HUES48 (cell line): ENCODE data around the gene ADAMTS20.

Experiments
- H3K27ac ChIP-seq: one replicate; pipeline ENCODE4 v1.7.0; 2013; ENCODE audit warnings: low read depth, low read length, inconsistent platforms
- H3K27me3 ChIP-seq: 2 replicates; pipeline ENCODE4 v1.6.1; 2013; ENCODE audit warnings: mild to moderate bottlenecking, low read length; ENCODE audit not compliant: control insufficient read depth, insufficient read depth
- H3K36me3 ChIP-seq: 2 replicates; pipeline ENCODE4 v1.6.1; 2013; ENCODE audit warnings: low read length; ENCODE audit not compliant: control insufficient read depth, insufficient read depth
- H3K4me1 ChIP-seq: 2 replicates; pipeline ENCODE4 v1.6.1; 2013; ENCODE audit warnings: mild to moderate bottlenecking, low read length; ENCODE audit not compliant: control insufficient read depth, insufficient read depth
- H3K4me3 ChIP-seq: 2 replicates; pipeline ENCODE4 v1.5.1; 2013; ENCODE audit warnings: mild to moderate bottlenecking, low read depth, low read length
- H3K9ac ChIP-seq: 2 replicates; pipeline ENCODE4 v1.6.1; 2013; ENCODE audit warnings: mild to moderate bottlenecking, low read depth, low read length, moderate library complexity
- H3K9me3 ChIP-seq: 2 replicates; pipeline ENCODE4 v1.6.1; 2013; ENCODE audit warnings: low read length; ENCODE audit not compliant: control insufficient read depth, insufficient read depth

Gene ADAMTS20

GRCh38 chr12:43407816-43408645 is 144.0 kb downstream of the ADAMTS20 start:
- Histone ChIP-seq H3K27me3 (no peaks in the 10 kb centered on the region), H3K9me3 (no peaks in the 10 kb centered on the region), H3K36me3 (no peaks in the 10 kb centered on the region), H3K9ac (no peak overlapping the region), H3K4me3 (no peak overlapping the region), H3K4me1 (peaks cover 4% of the 10 kb centered on the region; the same call in 1 of the 2 replicates), H3K27ac (no peak overlapping the region)

DNA sequence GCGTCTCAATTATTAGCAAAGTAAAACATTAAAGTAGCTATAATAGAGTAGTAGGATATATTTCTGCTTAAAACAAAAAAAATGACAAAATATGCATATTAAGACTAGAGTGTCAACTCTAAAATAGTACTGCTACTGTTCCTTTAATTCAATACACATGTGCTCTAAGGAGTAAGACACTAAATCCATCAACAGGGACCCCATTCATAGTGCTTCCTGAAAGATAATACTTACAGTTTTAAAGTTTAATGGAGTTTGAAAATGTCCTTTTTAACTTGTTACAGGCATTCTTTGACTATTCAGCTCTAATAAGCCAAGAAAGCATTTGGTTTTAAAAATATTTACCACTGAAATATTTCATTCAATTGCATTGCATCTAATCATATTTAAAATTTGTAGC is 145.2 kb downstream of the ADAMTS20 start:
- H3K4me3 ChIP-seq = no peak overlapping the region
- no peaks in the 10 kb centered on the region for H3K27me3 ChIP-seq
- no peaks in the 10 kb centered on the region for H3K4me1 ChIP-seq
- H3K9ac ChIP-seq = no peak overlapping the region
- H3K9me3 ChIP-seq = no peaks in the 10 kb centered on the region
- no peaks in the 10 kb centered on the region for H3K36me3 ChIP-seq
- H3K27ac ChIP-seq = no peak overlapping the region

GRCh38 chr12:43402436-43402835 is 149.6 kb downstream of the ADAMTS20 start:
- Histone ChIP-seq H3K9ac (no peak overlapping the region), H3K27ac (no peak overlapping the region), H3K4me3 (no peak overlapping the region), H3K27me3 (no peaks in the 10 kb centered on the region), H3K9me3 (no peaks in the 10 kb centered on the region), H3K4me1 (no peaks in the 10 kb centered on the region), H3K36me3 (no peaks in the 10 kb centered on the region)

DNA sequence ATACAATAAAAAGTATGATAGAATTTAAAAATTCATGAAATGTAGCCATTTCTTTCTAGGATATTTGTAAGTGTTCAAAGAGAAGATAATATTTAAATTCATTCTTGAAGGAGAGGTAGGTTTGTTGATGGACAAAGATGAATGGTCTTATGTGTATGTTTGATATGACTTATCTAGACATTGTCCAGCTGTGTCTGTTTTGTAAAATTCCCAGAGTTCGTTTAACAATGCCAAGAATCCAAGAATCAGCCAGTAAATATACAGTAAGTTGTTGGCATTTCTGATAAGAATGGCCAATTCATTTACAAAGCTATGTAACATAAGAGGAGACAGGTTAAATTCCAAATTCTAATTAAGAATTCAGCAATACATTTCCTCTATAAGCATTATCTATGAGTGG is 150.9 kb downstream of the ADAMTS20 start:
- no peaks in the 10 kb centered on the region for H3K36me3 ChIP-seq
- H3K9ac ChIP-seq = no peak overlapping the region
- no peaks in the 10 kb centered on the region for H3K27me3 ChIP-seq
- H3K9me3 ChIP-seq = no peaks in the 10 kb centered on the region
- H3K4me3 ChIP-seq = no peak overlapping the region
- H3K27ac ChIP-seq = no peak overlapping the region
- no peaks in the 10 kb centered on the region for H3K4me1 ChIP-seq

DNA sequence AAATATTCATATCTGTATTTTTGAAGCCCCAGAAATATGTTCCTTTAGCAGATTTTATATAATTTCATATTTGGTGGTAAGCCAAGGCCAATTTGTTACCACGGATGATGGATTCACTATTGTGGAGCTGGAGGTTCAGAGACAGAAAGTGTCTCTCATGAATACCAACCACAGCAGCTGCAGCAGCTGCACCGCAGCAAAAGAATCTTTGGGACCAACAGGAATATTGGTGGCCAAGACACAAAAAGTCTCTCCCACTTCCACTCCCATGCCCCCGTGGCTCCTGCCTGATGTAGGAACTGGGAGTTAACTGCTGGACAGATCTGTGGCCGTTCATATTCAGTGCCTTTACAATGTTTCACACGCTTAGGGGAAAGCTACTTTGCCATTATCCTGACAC is 155.3 kb downstream of the ADAMTS20 start:
- Histone ChIP-seq H3K9me3 (no peaks in the 10 kb centered on the region), H3K4me3 (no peak overlapping the region), H3K36me3 (no peaks in the 10 kb centered on the region), H3K27me3 (no peaks in the 10 kb centered on the region), H3K27ac (no peak overlapping the region), H3K4me1 (no peaks in the 10 kb centered on the region), H3K9ac (no peak overlapping the region)

GRCh38 chr12:43392116-43392515 is 159.9 kb downstream of the ADAMTS20 start:
- no peak overlapping the region for H3K9ac ChIP-seq
- no peaks in the 10 kb centered on the region for H3K36me3 ChIP-seq
- no peak overlapping the region for H3K27ac ChIP-seq
- H3K27me3 ChIP-seq = no peaks in the 10 kb centered on the region
- H3K9me3 ChIP-seq = no peaks in the 10 kb centered on the region; the same call in 1 of the 2 replicates
- H3K4me1 ChIP-seq = no peaks in the 10 kb centered on the region
- no peak overlapping the region for H3K4me3 ChIP-seq

GRCh38 chr12:43381879-43382278 is 170.1 kb downstream of the ADAMTS20 start:
- H3K27me3 ChIP-seq = no peaks in the 10 kb centered on the region
- no peaks in the 10 kb centered on the region for H3K36me3 ChIP-seq
- H3K4me1 ChIP-seq = no peaks in the 10 kb centered on the region
- H3K9me3 ChIP-seq = peaks cover 5% of the 10 kb centered on the region
- no peak overlapping the region for H3K4me3 ChIP-seq
- no peak overlapping the region for H3K27ac ChIP-seq
- H3K9ac ChIP-seq = no peak overlapping the region

DNA sequence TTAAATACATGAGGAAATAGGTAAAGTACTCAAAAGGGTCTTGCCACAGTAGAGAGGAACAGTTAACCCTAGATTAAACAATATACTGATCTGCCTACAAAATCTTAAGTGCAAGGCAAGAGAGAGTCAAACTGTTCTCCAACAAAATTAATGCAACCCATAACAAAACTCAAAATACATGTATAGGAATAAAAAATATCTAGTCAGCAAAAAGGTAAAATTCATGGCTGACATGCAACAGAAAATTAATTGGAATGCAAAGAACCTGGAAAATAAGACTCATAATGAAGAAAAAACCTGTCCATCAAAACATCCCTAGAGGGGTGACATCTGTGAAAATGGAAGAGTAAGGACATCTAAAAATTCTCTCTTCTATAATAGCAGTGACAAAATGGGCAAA is 173.6 kb downstream of the ADAMTS20 start:
- H3K4me3 ChIP-seq = no peak overlapping the region
- H3K36me3 ChIP-seq = no peaks in the 10 kb centered on the region

GRCh38 chr12:43370263-43370662 is 181.7 kb downstream of the ADAMTS20 start:
- no peaks in the 10 kb centered on the region for H3K9me3 ChIP-seq
- peaks cover 7% of the 10 kb centered on the region; the same call in 1 of the 2 replicates for H3K4me1 ChIP-seq

More for the DNA sequence above, 173.6 kb downstream of the ADAMTS20 start:
- no peak overlapping the region for H3K27ac ChIP-seq
- H3K4me1 ChIP-seq = no peaks in the 10 kb centered on the region
- H3K9me3 ChIP-seq = peaks cover 5% of the 10 kb centered on the region
- H3K27me3 ChIP-seq = no peaks in the 10 kb centered on the region
- H3K9ac ChIP-seq = no peak overlapping the region

GRCh38 chr12:43362910-43363694 is 188.9 kb downstream of the ADAMTS20 start:
- Histone ChIP-seq H3K27me3 (no peaks in the 10 kb centered on the region), H3K4me1 (peaks cover 6% of the 10 kb centered on the region; the same call in 1 of the 2 replicates), H3K4me3 (no peak overlapping the region), H3K9me3 (no peaks in the 10 kb centered on the region), H3K9ac (no peak overlapping the region), H3K27ac (no peak overlapping the region), H3K36me3 (no peaks in the 10 kb centered on the region)

More at GRCh38 chr12:43370263-43370662, 181.7 kb downstream of the ADAMTS20 start:
- Histone ChIP-seq H3K4me3 (no peak overlapping the region), H3K36me3 (no peaks in the 10 kb centered on the region), H3K27ac (no peak overlapping the region), H3K27me3 (no peaks in the 10 kb centered on the region), H3K9ac (no peak overlapping the region)
